Measurements from ENCODE around the gene SDK2. TPM values are rescaled to one million over a fixed set of nuclear protein-coding genes. Genes with fewer than 3 reads are reported as not detected.

SDK2 gene
- total and polyA plus RNA-seq, 9 of the 15 experiments (the other 6 are each of a cell fraction or from before 2014, with no cell fraction given) = 0.04 TPM; not detected in 8

GRCh38 chr17:73616873-73617404, 27.3 kb downstream of the SDK2 start:
- Histone ChIP-seq H4K20me1 (replicated peaks; ENCODE audit: control insufficient read depth, insufficient read depth, low read length) (no peaks in the 10 kb centered on the region), H3K9me3 (replicated peaks; ENCODE audit: control insufficient read depth, insufficient read depth, low read depth, low read length) (no peaks in the 10 kb centered on the region), H3K79me2 (ENCODE audit: control insufficient read depth, insufficient read depth, low read length) (no peaks in the 10 kb centered on the region), H3K27ac (ENCODE audit: extremely low read depth, low read depth, low read length) (no peak overlapping the region), H3K4me2 (ENCODE audit: insufficient read depth, low read length) (no peak overlapping the region), H2AFZ (ENCODE audit: low read depth, low read length) (no peak overlapping the region), H3K9me1 (ENCODE audit: control insufficient read depth, insufficient read depth, low read length) (no peaks in the 10 kb centered on the region), H3K36me3 (ENCODE audit: control insufficient read depth, insufficient read depth, low read length) (no peaks in the 10 kb centered on the region), H3K27me3 (ENCODE audit: control insufficient read depth in 2 of 2, insufficient read depth in 2 of 2, low read length in 2 of 2) (peaks cover 0 to 4% of the 10 kb centered on the region in 2 experiments; a peak in 1 of 5 replicates), H3K4me1 (replicated peaks in 1 of 2; ENCODE audit: control insufficient read depth in 2 of 2, insufficient read depth in 2 of 2, low read length in 2 of 2) (no peaks in the 10 kb centered on the region), H3K4me3 (no peak overlapping the region), H3K9ac (ENCODE audit: insufficient read depth in 1 of 2, low read depth in 2 of 2, low read length in 2 of 2) (no peak overlapping the region)
- POLR2A ChIA-PET = interaction anchor here (0.8 kb wide), 1 partner anchor 8 kb away, joined by 4 read pairs; no protein-coding TSS in a partner anchor
- in situ Hi-C loops (cut with MboI) (no loop called here), intact Hi-C loops (cut with micrococcal nuclease) (no loop called here)
- DNase-seq (ENCODE audit: extremely low read depth in 1 of 4, low spot score in 3 of 4) = no peak
- BruUV-seq (replicated peaks) = no TSS peak
- CTCF ChIA-PET (ENCODE audit: low intra/inter-chr PET ratio) = no interaction called here
- 0% methylated on average over 5 of the region's 8 CpGs for WGBS (ENCODE audit: insufficient coverage, low coverage, missing lambda C conversion rate)
- ATAC-seq = no peak
- no peak for FAIRE-seq
- TF ChIP-seq TARDBP (IDR thresholded peaks at IDR 0.05) (no peak), TOE1 (IDR thresholded peaks at IDR 0.05; ENCODE audit: borderline replicate concordance) (no peak), TOE1 (CRISPR knock-in tag; IDR thresholded peaks at IDR 0.05; ENCODE audit: borderline replicate concordance, low read depth) (no peak), NR4A1 (CRISPR knock-in tag; IDR thresholded peaks at IDR 0.05) (no peak), NR4A1 (tag; IDR thresholded peaks at IDR 0.05) (no peak), ZNF175 (CRISPR knock-in tag; IDR thresholded peaks at IDR 0.05; ENCODE audit: low read depth) (no peak), STAT5A (IDR thresholded peaks at IDR 0.05; ENCODE audit: borderline replicate concordance, low read length) (no peak), RREB1 (CRISPR knock-in tag; IDR thresholded peaks at IDR 0.05) (no peak), HDAC3 (IDR thresholded peaks at IDR 0.05; ENCODE audit: borderline replicate concordance, partially characterized antibody) (no peak), ARID4B (CRISPR knock-in tag; IDR thresholded peaks at IDR 0.05) (no peak), JUN (IDR thresholded peaks at IDR 0.05; ENCODE audit: borderline replicate concordance, low read depth, low read length) (no peak), JUN (CRISPR knock-in tag; IDR thresholded peaks at IDR 0.05; ENCODE audit: borderline replicate concordance) (no peak), ZNF354B (CRISPR knock-in tag; IDR thresholded peaks at IDR 0.05) (no peak), ZNF766 (CRISPR knock-in tag; conservative IDR thresholded peaks at IDR 0.05) (no peak)

Data from K562 (cell line).